K562 (cell line): ENCODE measurements around the gene SLC5A10. TPM values are rescaled to one million over a fixed set of nuclear protein-coding genes. Genes with fewer than 3 reads are reported as not detected.
A peak's percentile ranks its signal among the peaks of the same experiment; 100 is the strongest.

ENCODE experiments used
- ATAC-seq: fragments of 200-7000 bp; cut with Tn5 transposase; 3 replicates; pipeline ENCODE4 v1.9.1; 2020; ENCODE audit warnings: moderate library complexity
- BruUV-seq: library from RNA; stranded (reverse); fragments of 400-500 nt; replicated peaks from 2 replicates; lab custom pipeline; 2021; lab: Mats Ljungman, UMichigan
- CTCF ChIA-PET: fragments of 300-600 bp; formaldehyde crosslinking; extraction: SDS; loops from one replicate; lab custom pipeline; 2021; ENCODE audit warnings: low intra/inter-chr PET ratio; lab: Yijun Ruan, JAX
- POLR2A ChIA-PET: fragments of 300-600, 350-650 bp; sonication (Branson Sonifier 250); formaldehyde crosslinking; extraction: SDS; loops from one replicate; lab custom pipeline; 2021; ENCODE audit warnings: antibody characterized with exemption, inconsistent platforms; lab: Yijun Ruan, JAX
- DNase-seq, 4 experiments: peaks; one replicate each; pipeline versions ENCODE4 v3.0.0 to v3.0.0-alpha.2; 2011 to 2018; ENCODE audit warnings: low spot score in 3 of 4, mixed read lengths in 3 of 4; ENCODE audit errors: extremely low read depth in 1 of 4
- FAIRE-seq: peaks from 2 replicates; lab custom pipeline; 2011; peaks lifted over from hg19 to GRCh38; lab: Jason Lieb, UNC
- H2AFZ ChIP-seq: 2 replicates; pipeline ENCODE4 v1.6.0; 2011; ENCODE audit warnings: low read depth, low read length, control low read depth, inconsistent platforms
- H3K27ac ChIP-seq: fragments of 200-600 bp; 3 replicates; pipeline ENCODE4 v1.8.0; 2011; ENCODE audit warnings: low read depth, mild to moderate bottlenecking, control low read depth, inconsistent platforms, low read length, moderate library complexity, mixed read lengths; ENCODE audit errors: extremely low read depth
- H3K27me3 ChIP-seq, 2 experiments: fragments of 300-600 bp in 1 of 2; 2 replicates in 1 of 2; 3 replicates in 1 of 2; pipeline versions ENCODE4 v1.6.0 to v1.8.0; 2011; ENCODE audit warnings: inconsistent platforms in 2 of 2, low read length in 2 of 2, mild to moderate bottlenecking in 1 of 2, mixed read lengths in 1 of 2, moderate library complexity in 1 of 2; ENCODE audit not compliant: control insufficient read depth in 2 of 2, insufficient read depth in 2 of 2
- H3K36me3 ChIP-seq: fragments of 300-600 bp; 3 replicates; pipeline ENCODE4 v1.8.0; 2011; ENCODE audit warnings: mild to moderate bottlenecking, low read length, inconsistent platforms; ENCODE audit not compliant: control insufficient read depth, insufficient read depth
- H3K4me1 ChIP-seq, 2 experiments: fragments of 200-600 bp in 1 of 2; replicated peaks in 1 of 2; 2 replicates in 1 of 2; 3 replicates in 1 of 2; pipeline versions ENCODE4 v1.5.1 to v1.8.0; 2011; ENCODE audit warnings: inconsistent platforms in 2 of 2, low read length in 2 of 2, mild to moderate bottlenecking in 1 of 2, mixed read lengths in 1 of 2, moderate library complexity in 1 of 2; ENCODE audit not compliant: control insufficient read depth in 2 of 2, insufficient read depth in 2 of 2
- H3K4me2 ChIP-seq: 2 replicates; pipeline ENCODE4 v1.6.1; 2011; ENCODE audit warnings: low read length, control low read depth, inconsistent platforms, mixed read lengths; ENCODE audit not compliant: insufficient read depth
- H3K4me3 ChIP-seq: fragments of 200-600 bp; sonication (generic), shearing (Covaris generic); 2 replicates; pipeline ENCODE4 v1.5.1; 2016; ENCODE audit warnings: control low read depth, inconsistent platforms
- H3K79me2 ChIP-seq: fragments of 200-600 bp; 3 replicates; pipeline ENCODE4 v1.8.0; 2011; ENCODE audit warnings: low read length, inconsistent platforms; ENCODE audit not compliant: control insufficient read depth, insufficient read depth
- H3K9ac ChIP-seq, 2 experiments: 2 replicates each; pipeline versions ENCODE4 v1.6.0 to v1.6.1; 2011; ENCODE audit warnings: low read depth in 2 of 2, low read length in 2 of 2, control low read depth in 1 of 2, inconsistent platforms in 1 of 2, mild to moderate bottlenecking in 1 of 2, mixed read lengths in 1 of 2; ENCODE audit not compliant: insufficient read depth in 1 of 2
- H3K9me1 ChIP-seq: one replicate; pipeline ENCODE4 v1.6.0; 2011; ENCODE audit warnings: inconsistent platforms, mild to moderate bottlenecking, low read length, moderate library complexity; ENCODE audit not compliant: control insufficient read depth, insufficient read depth
- H3K9me3 ChIP-seq: replicated peaks from 2 replicates; pipeline ENCODE4 v1.5.1; 2011; ENCODE audit warnings: low read depth, low read length, inconsistent platforms; ENCODE audit not compliant: control insufficient read depth, insufficient read depth
- H4K20me1 ChIP-seq: replicated peaks from 2 replicates; pipeline ENCODE4 v1.6.1; 2011; ENCODE audit warnings: low read length, inconsistent platforms, mixed read lengths; ENCODE audit not compliant: control insufficient read depth, insufficient read depth
- CEBPG ChIP-seq, 3 experiments: fragments of 200-800 bp in 1 of 3; sonication (Bioruptor generic) in 1 of 3; sonication (generic) in 1 of 3; formaldehyde crosslinking in 1 of 3; IDR thresholded peaks in 2 of 3; conservative IDR thresholded peaks in 1 of 3; 2 replicates each; pipeline versions ENCODE4 v1.6.1 to v1.8.0; 2016 to 2022; ENCODE audit warnings: missing compliant biosample characterization in 2 of 3, missing genetic modification characterization in 2 of 3, mild to moderate bottlenecking in 1 of 3, missing genetic modification reagents in 1 of 3
- FOXJ3 ChIP-seq: sonication (generic); formaldehyde crosslinking; IDR thresholded peaks from 2 replicates; pipeline ENCODE4 v1.4.0; 2020; ENCODE audit warnings: mild to moderate bottlenecking, missing genetic modification reagents
- HES1 ChIP-seq: fragments of 450-650 bp; IDR thresholded peaks from 2 replicates; pipeline ENCODE4 v1.6.1; 2016; ENCODE audit warnings: low read depth, mild to moderate bottlenecking, moderate library complexity
- NFE2 ChIP-seq: IDR thresholded peaks from 2 replicates; pipeline ENCODE4 v1.6.1; 2014; ENCODE audit warnings: antibody characterized with exemption, low read depth
- NR3C1 ChIP-seq: sonication (generic); formaldehyde crosslinking; IDR thresholded peaks from 2 replicates; pipeline ENCODE4 v1.8.1; 2022; ENCODE audit warnings: missing genetic modification reagents
- ZFX ChIP-seq: sonication (generic); formaldehyde crosslinking; IDR thresholded peaks from 2 replicates; pipeline ENCODE4 v1.8.0; 2022; ENCODE audit warnings: mild to moderate bottlenecking, missing genetic modification reagents, moderate library complexity
- ZNF75A ChIP-seq: fragments of 450-650 bp; formaldehyde crosslinking; IDR thresholded peaks from 2 replicates; pipeline ENCODE4 v1.4.0; 2020; ENCODE audit warnings: mild to moderate bottlenecking
- WGBS: fragments of 100-300 bp; shearing (Covaris generic); methylation state at CpG from one replicate; pipeline ENCODE4 v1.1.6; 2016; ENCODE audit warnings: low coverage, mixed read lengths; ENCODE audit not compliant: insufficient coverage; ENCODE audit errors: missing lambda C conversion rate; 5-methylcytosine and 5-hydroxymethylcytosine counted together
- in situ Hi-C: fragments of 300-500 bp; cut with MboI; formaldehyde crosslinking; loops from 4 replicates; pipeline ENCODE4 v1.15.0; 2018; ENCODE audit warnings: inconsistent platforms, mixed read lengths
- intact Hi-C: fragments of 100-400 bp; cut with micrococcal nuclease; formaldehyde crosslinking; loops from 2 replicates; pipeline ENCODE4 v1.14.2; 2022
- polyA plus RNA-seq, 8 experiments: library from polyadenylated mRNA; depleted of rRNA in 4 of 8; stranded (reverse) in 5 of 8; unstranded in 3 of 8; fragments of >200 nt; fragmentation: Nextera tagmentation in 2 of 8; fragmentation: Illumina TruSeq in 1 of 8; extraction: Ambion mirVana in 2 of 8; extraction: Trizol in 1 of 8; gene quantifications; 2 replicates each; pipeline versions ENCODE4 v1.2.1 to v1.2.3, GENCODE V29; 2011 to 2014; ENCODE audit warnings: inconsistent platforms in 1 of 8, missing spikeins in 1 of 8
- total RNA-seq, 7 experiments: library from RNA; depleted of rRNA in 6 of 7; stranded (reverse); fragments of >200 nt in 6 of 7; fragmentation: Illumina TruSeq in 2 of 7; extraction: Trizol in 2 of 7; gene quantifications; 2 replicates each; pipeline versions ENCODE4 v1.2.1 to v1.2.3, GENCODE V29; 2011 to 2021; ENCODE audit warnings: low replicate concordance in 1 of 7
- TF ChIP-seq, protein P1 (sequence below): fragments of 450-650 bp; IDR thresholded peaks from 2 replicates; pipeline ENCODE4 v1.6.1; 2014; ENCODE audit warnings: low read depth, mild to moderate bottlenecking, moderate library complexity, borderline replicate concordance

Gene SLC5A10
- total and polyA plus RNA-seq, 9 of the 15 experiments (the other 6 are each of a cell fraction or from before 2014, with no cell fraction given): 0.03 to 0.09 (median 0.03) TPM; not detected in 5

- in situ Hi-C loops: no loop called here
- peak overlapping the region; percentile 88 for H3K27ac ChIP-seq
- ChIA-PET CTCF (no interaction called here), POLR2A (interaction anchor here (0.6 to 1.1 kb wide), 3 partner anchors 13 to 17 kb away, joined by 3 to 4 read pairs (median 3); no protein-coding TSS in a partner anchor)
- peak overlapping the region; percentile 93 for H2AFZ ChIP-seq
- peaks cover 25% of the 10 kb centered on the region; the same call in 1 of the 3 replicates for H3K36me3 ChIP-seq
- no peak for TF ChIP-seq CEBPG (CRISPR knock-in tag; IDR thresholded peaks at IDR 0.05)
- TF ChIP-seq CEBPG (tag; conservative IDR thresholded peaks at IDR 0.05 in 1 of 2, IDR thresholded peaks at IDR 0.05 in 1 of 2): no peak
- TF ChIP-seq NFE2: no peak
- no peak for TF ChIP-seq FOXJ3
- TF ChIP-seq ZFX: peak; percentile 14; the same call in 1 of the 2 replicates
- no peak for TF ChIP-seq ZNF75A (CRISPR knock-in tag)
- no peak for TF ChIP-seq NR3C1 (CRISPR knock-in tag)
- TF ChIP-seq, protein P1, sequence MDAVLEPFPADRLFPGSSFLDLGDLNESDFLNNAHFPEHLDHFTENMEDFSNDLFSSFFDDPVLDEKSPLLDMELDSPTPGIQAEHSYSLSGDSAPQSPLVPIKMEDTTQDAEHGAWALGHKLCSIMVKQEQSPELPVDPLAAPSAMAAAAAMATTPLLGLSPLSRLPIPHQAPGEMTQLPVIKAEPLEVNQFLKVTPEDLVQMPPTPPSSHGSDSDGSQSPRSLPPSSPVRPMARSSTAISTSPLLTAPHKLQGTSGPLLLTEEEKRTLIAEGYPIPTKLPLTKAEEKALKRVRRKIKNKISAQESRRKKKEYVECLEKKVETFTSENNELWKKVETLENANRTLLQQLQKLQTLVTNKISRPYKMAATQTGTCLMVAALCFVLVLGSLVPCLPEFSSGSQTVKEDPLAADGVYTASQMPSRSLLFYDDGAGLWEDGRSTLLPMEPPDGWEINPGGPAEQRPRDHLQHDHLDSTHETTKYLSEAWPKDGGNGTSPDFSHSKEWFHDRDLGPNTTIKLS: no peak
- TF ChIP-seq HES1: no peak
- intact Hi-C loops: no loop called here
- peaks cover 13% of the 10 kb centered on the region; the same call in 2 of the 3 replicates for H3K79me2 ChIP-seq
- ATAC-seq (peak; percentile 6; the same call in 1 of the 3 replicates), DNase-seq (no peak), FAIRE-seq (no peak)
- H3K27me3 ChIP-seq: no peaks in the 10 kb centered on the region
- H3K4me2 ChIP-seq: peak overlapping the region; percentile 78
- H3K9me1 ChIP-seq: no peaks in the 10 kb centered on the region
- H3K4me3 ChIP-seq: peak overlapping the region; percentile 65
- 44% methylated on average over 3 of the region's 13 CpGs for WGBS
- BruUV-seq: no TSS peak
- H4K20me1 ChIP-seq: peaks cover 20% of the 10 kb centered on the region
- H3K9me3 ChIP-seq: no peaks in the 10 kb centered on the region
- peak overlapping the region; percentile 78 to 93 for H3K9ac ChIP-seq
- peaks cover 23 to 44% of the 10 kb centered on the region in 2 experiments for H3K4me1 ChIP-seq
These were observed 53.3 kb downstream of the SLC5A10 start for GRCh38 chr17:19005137-19005773.
